ENCODE data around the gene JPH4. TPM values are rescaled to one million over a fixed set of nuclear protein-coding genes. Genes with fewer than 3 reads are reported as not detected.

Gene JPH4
- polyA plus RNA-seq, 1 donor (not counting 4 experiments of a cell fraction or from before 2014, with no cell fraction given) = 0.01 TPM

GRCh38 chr14:23566112-23566777, 12.3 kb downstream of the JPH4 start:
- no peaks in the 10 kb centered on the region for H3K27me3 ChIP-seq (ENCODE audit: control insufficient read depth, extremely low read depth, insufficient read depth, low read length)
- H3K79me2 ChIP-seq (ENCODE audit: control insufficient read depth, insufficient read depth, low read length) = peaks cover 21% of the 10 kb centered on the region
- peaks cover 37% of the 10 kb centered on the region in 2 experiments for H3K36me3 ChIP-seq (ENCODE audit: control insufficient read depth in 2 of 2, extremely low read depth in 1 of 2, insufficient read depth in 2 of 2, low read length in 2 of 2)
- TF ChIP-seq EZH2 (IDR thresholded peaks at IDR 0.05; ENCODE audit: low read length) (no peak), CTCF (optimal IDR thresholded peaks at IDR 0.05 in 1 of 3, IDR thresholded peaks at IDR 0.05 in 1 of 3, conservative IDR thresholded peaks at IDR 0.05 in 1 of 3; ENCODE audit: extremely low read depth in 1 of 3, insufficient read depth in 2 of 3, low read length in 3 of 3) (no peak)
- no peak overlapping the region for H3K27ac ChIP-seq (ENCODE audit: control insufficient read depth, insufficient read depth, low read length)
- peaks cover 17% of the 10 kb centered on the region for H3K4me1 ChIP-seq (ENCODE audit: control insufficient read depth, extremely low read depth, insufficient read depth, low read length)
- H4K20me1 ChIP-seq (ENCODE audit: control insufficient read depth, extremely low read depth, insufficient read depth, low read length) = peaks cover 3% of the 10 kb centered on the region
- H3K4me2 ChIP-seq (ENCODE audit: control insufficient read depth, extremely low read depth, insufficient read depth, low read depth, low read length) = peak overlapping the region; percentile 97
- H3K4me3 ChIP-seq (ENCODE audit: control insufficient read depth in 2 of 3, extremely low read depth in 1 of 3, insufficient read depth in 2 of 3, low read depth in 1 of 3, low read length in 3 of 3) = peak overlapping the region; percentile 73 to 93 (median 92)
- DNase-seq (ENCODE audit: low read depth, low spot score) = no peak
- no peaks in the 10 kb centered on the region for H3K9me3 ChIP-seq (ENCODE audit: control insufficient read depth, low read depth, low read length)
- H3K9me1 ChIP-seq (ENCODE audit: control insufficient read depth, extremely low read depth, insufficient read depth, low read length) = no peaks in the 10 kb centered on the region
- H2AFZ ChIP-seq (ENCODE audit: control insufficient read depth, low read length) = no peak overlapping the region
- dilution Hi-C loops (cut with MboI; ENCODE audit: extremely low pct_ligation_motif_present, low sequenced_read_pairs) = no loop called here
- no peak for FAIRE-seq
- peak overlapping the region; percentile 88 for H3K9ac ChIP-seq (ENCODE audit: control insufficient read depth, extremely low read depth, insufficient read depth, low read length)

GRCh38 chr14:23565626-23566025, 13.0 kb downstream of the JPH4 start:
- H4K20me1 ChIP-seq (ENCODE audit: control insufficient read depth, extremely low read depth, insufficient read depth, low read length) = peaks cover 3% of the 10 kb centered on the region
- H3K9me3 ChIP-seq (ENCODE audit: control insufficient read depth, low read depth, low read length) = no peaks in the 10 kb centered on the region
- H3K4me2 ChIP-seq (ENCODE audit: control insufficient read depth, extremely low read depth, insufficient read depth, low read depth, low read length) = no peak overlapping the region
- peaks cover 21% of the 10 kb centered on the region for H3K79me2 ChIP-seq (ENCODE audit: control insufficient read depth, insufficient read depth, low read length)
- no peak overlapping the region for H3K27ac ChIP-seq (ENCODE audit: control insufficient read depth, insufficient read depth, low read length)
- H3K4me3 ChIP-seq (ENCODE audit: control insufficient read depth in 2 of 3, extremely low read depth in 1 of 3, insufficient read depth in 2 of 3, low read depth in 1 of 3, low read length in 3 of 3) = no peak overlapping the region
- TF ChIP-seq EZH2 (IDR thresholded peaks at IDR 0.05; ENCODE audit: low read length) (no peak), CTCF (optimal IDR thresholded peaks at IDR 0.05 in 1 of 3, IDR thresholded peaks at IDR 0.05 in 1 of 3, conservative IDR thresholded peaks at IDR 0.05 in 1 of 3; ENCODE audit: extremely low read depth in 1 of 3, insufficient read depth in 2 of 3, low read length in 3 of 3) (no peak)
- no peaks in the 10 kb centered on the region for H3K9me1 ChIP-seq (ENCODE audit: control insufficient read depth, extremely low read depth, insufficient read depth, low read length)
- FAIRE-seq (no peak), DNase-seq (ENCODE audit: low read depth, low spot score) (no peak)
- H2AFZ ChIP-seq (ENCODE audit: control insufficient read depth, low read length) = no peak overlapping the region
- no peaks in the 10 kb centered on the region for H3K27me3 ChIP-seq (ENCODE audit: control insufficient read depth, extremely low read depth, insufficient read depth, low read length)
- dilution Hi-C loops (cut with MboI; ENCODE audit: extremely low pct_ligation_motif_present, low sequenced_read_pairs) = no loop called here
- H3K9ac ChIP-seq (ENCODE audit: control insufficient read depth, extremely low read depth, insufficient read depth, low read length) = no peak overlapping the region
- H3K4me1 ChIP-seq (ENCODE audit: control insufficient read depth, extremely low read depth, insufficient read depth, low read length) = peaks cover 17% of the 10 kb centered on the region
- peaks cover 37 to 42% of the 10 kb centered on the region in 2 experiments for H3K36me3 ChIP-seq (ENCODE audit: control insufficient read depth in 2 of 2, extremely low read depth in 1 of 2, insufficient read depth in 2 of 2, low read length in 2 of 2)

Data from keratinocyte (primary cell).